Mesothelial cell of epicardium (in vitro differentiated cells): ENCODE results near the gene FAIM. TPM values are rescaled to one million over a fixed set of nuclear protein-coding genes. Genes with fewer than 3 reads are reported as not detected.
"Not testable (repeated sequence)": the region's sequence is repeated elsewhere in the genome, so short reads cannot be mapped to it uniquely, and the experiment has no call there.

Experiments
- DNase-seq, 2 experiments: peaks; one replicate each; pipeline ENCODE4 v3.0.0; 2021; ENCODE audit warnings: low spot score in 2 of 2; ENCODE audit not compliant: unreplicated experiment in 2 of 2
- H3K27ac Mint-ChIP-seq: 2 replicates; pipeline ENCODE4 v1.8.0; 2021; ENCODE audit warnings: mixed read lengths
- H3K27me3 Mint-ChIP-seq: 2 replicates; pipeline ENCODE4 v1.8.0; 2021; ENCODE audit warnings: low read depth, mixed read lengths
- H3K36me3 Mint-ChIP-seq: 2 replicates; pipeline ENCODE4 v1.8.0; 2021; ENCODE audit warnings: mixed read lengths
- H3K4me1 Mint-ChIP-seq: 2 replicates; pipeline ENCODE4 v1.8.0; 2021; ENCODE audit warnings: mixed read lengths
- H3K4me3 Mint-ChIP-seq: 2 replicates; pipeline ENCODE4 v1.8.0; 2021; ENCODE audit warnings: mild to moderate bottlenecking, moderate library complexity, mixed read lengths
- H3K9me3 Mint-ChIP-seq: 2 replicates; pipeline ENCODE4 v1.8.0; 2021; ENCODE audit warnings: mixed read lengths
- CTCF ChIP-seq: fragments of 200-600 bp; sonication (generic); IDR thresholded peaks from one replicate; pipeline ENCODE4 v1.5.0; 2021; ENCODE audit warnings: antibody characterized with exemption; ENCODE audit not compliant: unreplicated experiment
- total RNA-seq: library from RNA; stranded (reverse); gene quantifications from 3 replicates; pipeline ENCODE4 v1.2.1, GENCODE V29; 2021

The FAIM gene
- 12.1 to 14.7 TPM (median 13.7 TPM) in 3 replicates for total RNA-seq

GRCh38 chr3:138608322-138609135 is at the start of gene FAIM:
FAIM (plus strand) TSS chr3:138608771; CDS start chr3:138619727, 10,956 bp downstream.
- DNase-seq, result peak; percentile 42 to 72
- Mint-ChIP-seq H3K4me1 (peaks cover 17% of the 10 kb centered on the region), H3K9me3 (no peaks in the 10 kb centered on the region), H3K36me3 (peaks cover 7% of the 10 kb centered on the region), H3K27ac (peak within 1 kb of the TSS; percentile 93), H3K27me3 (peaks cover 3% of the 10 kb centered on the region), H3K4me3 (peak within 1 kb of the TSS; percentile 67)
- no peak for TF ChIP-seq CTCF

- DNase-seq, result no peak
- H3K36me3 Mint-ChIP-seq, result peaks cover 98% of the 10 kb centered on the region
- no peak overlapping the region for H3K27ac Mint-ChIP-seq
- TF ChIP-seq CTCF, result no peak
- H3K4me1 Mint-ChIP-seq, result no peaks in the 10 kb centered on the region
- H3K9me3 Mint-ChIP-seq, result peaks cover 63% of the 10 kb centered on the region
- H3K27me3 Mint-ChIP-seq, result no peaks in the 10 kb centered on the region
- H3K4me3 Mint-ChIP-seq, result no peak overlapping the region
Observed at GRCh38 chr3:138559134-138559533, 49.4 kb upstream of the FAIM start.

- H3K4me3 Mint-ChIP-seq, result no peak overlapping the region
- peaks cover 69% of the 10 kb centered on the region for H3K9me3 Mint-ChIP-seq
- H3K4me1 Mint-ChIP-seq, result no peaks in the 10 kb centered on the region
Observed at GRCh38 chr3:138560501-138560900, 48.1 kb upstream of the FAIM start.

GRCh38 chr3:138562902-138563301 is 45.7 kb upstream of the FAIM start:
- not testable (repeated sequence) for DNase-seq, H3K4me3 Mint-ChIP-seq, H3K27me3 Mint-ChIP-seq, H3K4me1 Mint-ChIP-seq, H3K27ac Mint-ChIP-seq
- H3K36me3 Mint-ChIP-seq, result peaks cover 99% of the 10 kb centered on the region
- peaks cover 76% of the 10 kb centered on the region for H3K9me3 Mint-ChIP-seq

More at GRCh38 chr3:138560501-138560900, 48.1 kb upstream of the FAIM start:
- H3K27me3 Mint-ChIP-seq, result no peaks in the 10 kb centered on the region
- no peak for TF ChIP-seq CTCF
- no peak overlapping the region for H3K27ac Mint-ChIP-seq
- peaks cover 99% of the 10 kb centered on the region for H3K36me3 Mint-ChIP-seq
- no peak for DNase-seq

GRCh38 chr3:138566293-138566692 is 42.3 kb upstream of the FAIM start:
- not testable (repeated sequence) for H3K4me1 Mint-ChIP-seq, DNase-seq, H3K4me3 Mint-ChIP-seq, H3K27me3 Mint-ChIP-seq, H3K27ac Mint-ChIP-seq
- H3K9me3 Mint-ChIP-seq, result peaks cover 61% of the 10 kb centered on the region
- H3K36me3 Mint-ChIP-seq, result peaks cover 83% of the 10 kb centered on the region

- no peak overlapping the region for H3K27ac Mint-ChIP-seq
- DNase-seq, result no peak
- no peaks in the 10 kb centered on the region for H3K27me3 Mint-ChIP-seq
- no peak for TF ChIP-seq CTCF
- peaks cover 58% of the 10 kb centered on the region for H3K9me3 Mint-ChIP-seq
- no peak overlapping the region for H3K4me3 Mint-ChIP-seq
- H3K4me1 Mint-ChIP-seq, result no peaks in the 10 kb centered on the region
- H3K36me3 Mint-ChIP-seq, result peaks cover 78% of the 10 kb centered on the region
Observed at GRCh38 chr3:138567403-138567802, 41.2 kb upstream of the FAIM start.
